CD14-positive monocyte (primary cell): Measurements from ENCODE around the gene TMEM132C. TPM values are rescaled to one million over a fixed set of nuclear protein-coding genes. Genes with fewer than 3 reads are reported as not detected.

Experiments used
- DNase-seq, 3 donors: peaks; one replicate each; pipeline ENCODE4 v3.0.0-alpha.2; 2011 to 2022
- H2AFZ ChIP-seq: 2 replicates; pipeline ENCODE4 v1.6.0; 2012; ENCODE audit warnings: mild to moderate bottlenecking, low read depth, low read length, inconsistent platforms; ENCODE audit not compliant: insufficient read depth, poor library complexity, severe bottlenecking
- H3K27ac ChIP-seq, 2 donors: 1 replicate in 1 of 2; 2 replicates in 1 of 2; pipeline ENCODE4 v1.5.1; 2012 to 2013; ENCODE audit warnings: low read length in 2 of 2, control low read depth in 1 of 2, inconsistent platforms in 1 of 2, low read depth in 1 of 2, mild to moderate bottlenecking in 1 of 2
- H3K27me3 ChIP-seq, 2 donors: one replicate each; pipeline versions ENCODE4 v1.6.0 to v1.6.1; 2011 to 2013; ENCODE audit warnings: low read length in 2 of 2; ENCODE audit not compliant: control insufficient read depth in 2 of 2, insufficient read depth in 2 of 2
- H3K36me3 ChIP-seq, 2 donors: replicated peaks in 1 of 2; 1 replicate in 1 of 2; 2 replicates in 1 of 2; pipeline versions ENCODE4 v1.5.1 to v1.6.1; 2012 to 2013; ENCODE audit warnings: low read length in 2 of 2, control low read depth in 1 of 2, inconsistent platforms in 1 of 2, mild to moderate bottlenecking in 1 of 2; ENCODE audit not compliant: insufficient read depth in 2 of 2, control insufficient read depth in 1 of 2
- H3K4me1 ChIP-seq, 2 donors: 1 replicate in 1 of 2; 2 replicates in 1 of 2; pipeline versions ENCODE4 v1.5.1 to v1.6.1; 2012 to 2013; ENCODE audit warnings: low read length in 2 of 2, control low read depth in 1 of 2, inconsistent platforms in 1 of 2, mild to moderate bottlenecking in 1 of 2, moderate library complexity in 1 of 2; ENCODE audit not compliant: insufficient read depth in 2 of 2, control insufficient read depth in 1 of 2
- H3K4me2 ChIP-seq: replicated peaks from 2 replicates; pipeline ENCODE3; 2012; ENCODE audit warnings: low read length, moderate library complexity, mild to moderate bottlenecking; ENCODE audit not compliant: poor library complexity, severe bottlenecking; ENCODE audit errors: extremely low read depth
- H3K4me3 ChIP-seq, 3 experiments: fragments of 200-600 bp in 1 of 3; sonication (generic) in 1 of 3; replicated peaks in 1 of 3; 1 replicate in 2 of 3; 2 replicates in 1 of 3; pipeline ENCODE4 v1.5.1; 2011 to 2013; ENCODE audit warnings: low read length in 3 of 3, mild to moderate bottlenecking in 3 of 3, control low read depth in 2 of 3, low read depth in 2 of 3, inconsistent platforms in 1 of 3, moderate library complexity in 1 of 3
- H3K79me2 ChIP-seq: 2 replicates; pipeline ENCODE4 v1.6.0; 2012; ENCODE audit warnings: mild to moderate bottlenecking, control low read depth, inconsistent platforms, low read length, moderate library complexity; ENCODE audit not compliant: insufficient read depth
- H3K9ac ChIP-seq: 2 replicates; pipeline ENCODE4 v1.6.0; 2017; ENCODE audit warnings: low read length, mild to moderate bottlenecking; ENCODE audit not compliant: insufficient read depth, poor library complexity, severe bottlenecking
- H3K9me3 ChIP-seq, 2 donors: replicated peaks in 1 of 2; 1 replicate in 1 of 2; 2 replicates in 1 of 2; pipeline versions ENCODE4 v1.5.1 to v1.6.1; 2012 to 2013; ENCODE audit warnings: low read length in 2 of 2, control low read depth in 1 of 2; ENCODE audit not compliant: control insufficient read depth in 1 of 2, insufficient read depth in 1 of 2
- H4K20me1 ChIP-seq: 2 replicates; pipeline ENCODE4 v1.6.0; 2012; ENCODE audit warnings: mild to moderate bottlenecking, low read length, control low read depth, moderate library complexity; ENCODE audit not compliant: insufficient read depth
- H3K27ac Mint-ChIP-seq, 7 donors: one replicate each; pipeline ENCODE4 v1.8.0; 2020; ENCODE audit warnings: mild to moderate bottlenecking in 7 of 7, mixed read lengths in 7 of 7, moderate library complexity in 6 of 7, inconsistent platforms in 2 of 7
- H3K27me3 Mint-ChIP-seq, 3 donors: one replicate each; pipeline ENCODE4 v1.8.0; 2021 to 2022; ENCODE audit warnings: low read depth in 3 of 3, mild to moderate bottlenecking in 3 of 3, mixed read lengths in 3 of 3, moderate library complexity in 3 of 3, inconsistent platforms in 1 of 3
- H3K36me3 Mint-ChIP-seq, 2 donors: one replicate each; pipeline ENCODE4 v1.8.0; 2020; ENCODE audit warnings: mixed read lengths in 2 of 2, inconsistent platforms in 1 of 2, mild to moderate bottlenecking in 1 of 2
- H3K4me1 Mint-ChIP-seq: one replicate; pipeline ENCODE4 v1.8.0; 2020; ENCODE audit warnings: mild to moderate bottlenecking, mixed read lengths
- H3K4me3 Mint-ChIP-seq, 2 donors: one replicate each; pipeline ENCODE4 v1.8.0; 2020; ENCODE audit warnings: mild to moderate bottlenecking in 2 of 2, mixed read lengths in 2 of 2, moderate library complexity in 1 of 2
- H3K9me3 Mint-ChIP-seq, 7 donors: one replicate each; pipeline ENCODE4 v1.8.0; 2020 to 2022; ENCODE audit warnings: mixed read lengths in 7 of 7, mild to moderate bottlenecking in 6 of 7, moderate library complexity in 6 of 7, inconsistent platforms in 2 of 7
- WGBS: methylation state at CpG from one replicate; pipeline ENCODE4 v1.1.5; 2013; ENCODE audit warnings: missing lambda C conversion rate; ENCODE audit not compliant: insufficient coverage; 5-methylcytosine and 5-hydroxymethylcytosine counted together
- intact Hi-C, 2 donors: fragments of 100-400 bp; cut with micrococcal nuclease; formaldehyde crosslinking; loops; one replicate each; pipeline versions ENCODE4 v1.15.0 to v1.15.1; 2023
- polyA plus RNA-seq, 3 donors: library from polyadenylated mRNA; depleted of rRNA in 1 of 3; unstranded in 2 of 3; stranded (reverse) in 1 of 3; fragments of 300-500 nt in 2 of 3; fragments of >200 nt in 1 of 3; fragmentation: Illumina TruSeq in 2 of 3; gene quantifications; 1 replicate in 2 of 3; 2 replicates in 1 of 3; pipeline ENCODE4 v1.2.3, GENCODE V29; 2012 to 2021
- TF ChIP-seq, protein P1 (sequence below): fragments of 200-600 bp; IDR thresholded peaks from one replicate; pipeline ENCODE4 v1.8.0; 2022; ENCODE audit warnings: antibody characterized with exemption, mild to moderate bottlenecking

The TMEM132C gene
- polyA plus RNA-seq, 3 donors: not detected

DNA sequence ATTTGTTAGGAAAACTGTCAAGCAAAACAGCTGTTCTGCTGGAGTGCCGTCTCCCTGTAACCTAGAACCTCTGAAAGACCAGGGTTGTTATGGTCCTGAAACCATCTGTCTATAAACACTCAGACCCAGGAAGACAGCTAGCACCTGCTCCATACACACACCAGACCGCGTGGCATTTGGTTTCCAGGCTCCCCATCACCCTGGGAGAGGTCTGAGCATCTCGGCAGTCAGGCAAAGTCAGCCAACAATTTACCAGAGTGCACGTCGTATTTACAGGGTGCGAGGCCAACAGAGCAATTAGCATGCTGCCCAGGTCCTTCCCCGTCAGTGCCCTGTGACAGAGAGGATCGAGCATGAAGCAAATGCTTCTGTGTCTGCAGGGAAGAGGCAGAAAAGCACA is 284.3 kb downstream of the TMEM132C start:
- H3K4me3 Mint-ChIP-seq: no peak overlapping the region

DNA sequence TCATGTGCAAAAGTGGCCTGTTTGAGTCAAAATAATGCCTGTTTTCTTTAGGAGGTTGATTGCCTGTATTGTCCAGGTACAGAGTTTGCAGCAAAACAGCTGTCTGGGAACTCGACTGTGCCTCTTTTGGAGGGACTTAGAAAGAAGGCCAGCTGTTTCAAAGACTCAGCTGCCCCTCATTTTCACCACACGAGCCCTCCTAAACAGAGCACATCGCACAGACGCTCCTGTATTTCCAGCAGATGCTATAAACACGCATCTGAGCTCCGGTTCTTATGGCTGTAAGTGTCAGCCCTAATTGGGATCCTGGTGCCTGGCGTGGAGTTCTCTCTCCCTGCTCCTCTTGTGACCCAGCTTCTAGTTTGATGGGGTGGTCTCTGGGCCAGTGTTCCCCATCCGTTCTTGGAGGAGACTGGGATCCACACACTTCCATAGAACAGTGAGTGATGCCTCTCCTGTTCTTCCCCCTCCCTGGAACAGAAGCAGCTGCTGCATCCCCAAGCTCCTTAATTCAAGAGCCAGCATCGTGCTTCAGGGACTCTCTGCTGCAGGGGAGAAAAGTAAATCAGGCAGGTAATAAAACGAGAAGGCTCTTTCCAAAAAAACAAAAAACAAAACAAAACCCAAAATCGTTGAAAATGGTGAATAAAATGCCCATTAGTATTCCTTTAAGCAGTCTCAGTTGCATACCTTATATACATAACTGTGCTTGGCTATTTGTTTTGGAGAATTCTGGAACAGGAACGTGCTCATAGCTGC is 287.8 kb downstream of the TMEM132C start:
- Histone ChIP-seq H3K9me3 (peaks cover 10 to 13% of the 10 kb centered on the region in 2 donors), H3K27ac (no peak overlapping the region), H3K4me3 (no peak overlapping the region), H4K20me1 (no peaks in the 10 kb centered on the region), H3K4me1 (no peaks in the 10 kb centered on the region), H3K79me2 (no peaks in the 10 kb centered on the region), H2AFZ (no peak overlapping the region), H3K27me3 (no peaks in the 10 kb centered on the region), H3K36me3 (no peaks in the 10 kb centered on the region), H3K9ac (no peak overlapping the region), H3K4me2 (no peak overlapping the region)
- no peak for DNase-seq
- peaks cover 0 to 3% (median 2%) of the 10 kb centered on the region in 3 donors for H3K27me3 Mint-ChIP-seq
- H3K4me3 Mint-ChIP-seq: no peak overlapping the region
- no peak overlapping the region for H3K27ac Mint-ChIP-seq
- H3K9me3 Mint-ChIP-seq: peaks cover 2 to 36% (median 14%) of the 10 kb centered on the region in 7 donors
- intact Hi-C loops: no loop called here
- 69% methylated on average over 6 of the region's 12 CpGs for WGBS
- H3K36me3 Mint-ChIP-seq: no peaks in the 10 kb centered on the region
- H3K4me1 Mint-ChIP-seq: no peaks in the 10 kb centered on the region
- TF ChIP-seq, protein P1, sequence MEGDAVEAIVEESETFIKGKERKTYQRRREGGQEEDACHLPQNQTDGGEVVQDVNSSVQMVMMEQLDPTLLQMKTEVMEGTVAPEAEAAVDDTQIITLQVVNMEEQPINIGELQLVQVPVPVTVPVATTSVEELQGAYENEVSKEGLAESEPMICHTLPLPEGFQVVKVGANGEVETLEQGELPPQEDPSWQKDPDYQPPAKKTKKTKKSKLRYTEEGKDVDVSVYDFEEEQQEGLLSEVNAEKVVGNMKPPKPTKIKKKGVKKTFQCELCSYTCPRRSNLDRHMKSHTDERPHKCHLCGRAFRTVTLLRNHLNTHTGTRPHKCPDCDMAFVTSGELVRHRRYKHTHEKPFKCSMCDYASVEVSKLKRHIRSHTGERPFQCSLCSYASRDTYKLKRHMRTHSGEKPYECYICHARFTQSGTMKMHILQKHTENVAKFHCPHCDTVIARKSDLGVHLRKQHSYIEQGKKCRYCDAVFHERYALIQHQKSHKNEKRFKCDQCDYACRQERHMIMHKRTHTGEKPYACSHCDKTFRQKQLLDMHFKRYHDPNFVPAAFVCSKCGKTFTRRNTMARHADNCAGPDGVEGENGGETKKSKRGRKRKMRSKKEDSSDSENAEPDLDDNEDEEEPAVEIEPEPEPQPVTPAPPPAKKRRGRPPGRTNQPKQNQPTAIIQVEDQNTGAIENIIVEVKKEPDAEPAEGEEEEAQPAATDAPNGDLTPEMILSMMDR: no peak

More for the DNA sequence above, 284.3 kb downstream of the TMEM132C start:
- H3K79me2 ChIP-seq: no peaks in the 10 kb centered on the region
- TF ChIP-seq, protein P1: no peak
- no peak overlapping the region for H3K4me2 ChIP-seq
- no peak overlapping the region for H3K27ac Mint-ChIP-seq
- H3K9me3 ChIP-seq: peaks cover 0 to 2% of the 10 kb centered on the region in 2 donors
- H3K27me3 Mint-ChIP-seq: peaks cover 0 to 7% (median 0%) of the 10 kb centered on the region in 3 donors
- H3K27ac ChIP-seq: no peak overlapping the region
- no peak overlapping the region for H3K9ac ChIP-seq
- H3K4me3 ChIP-seq: no peak overlapping the region
- H3K36me3 ChIP-seq: no peaks in the 10 kb centered on the region
- 38% methylated on average over 9 of the region's 9 CpGs for WGBS
- no peaks in the 10 kb centered on the region for H3K4me1 ChIP-seq
- H3K9me3 Mint-ChIP-seq: peaks cover 0 to 16% (median under 1%) of the 10 kb centered on the region in 7 donors
- no peaks in the 10 kb centered on the region for H3K36me3 Mint-ChIP-seq
- H3K4me1 Mint-ChIP-seq: no peaks in the 10 kb centered on the region
- H4K20me1 ChIP-seq: no peaks in the 10 kb centered on the region
- no peak overlapping the region for H2AFZ ChIP-seq
- intact Hi-C loops: no loop called here
- no peak for DNase-seq
- no peaks in the 10 kb centered on the region for H3K27me3 ChIP-seq
